Memory B cell (primary cell): ENCODE data around the gene INAFM2.

ENCODE experiments used
- ATAC-seq: fragments of 150-1000 bp; cut with Tn5 transposase; 2 replicates; pipeline ENCODE4 v1.10.0; 2021; ENCODE audit warnings: low read depth, mild to moderate bottlenecking, moderate library complexity
- DNase-seq, 2 donors: peaks; one replicate each; pipeline ENCODE4 v3.0.0; 2022; ENCODE audit warnings: low spot score in 2 of 2
- H3K27ac Mint-ChIP-seq: one replicate; pipeline ENCODE4 v1.8.0; 2022; ENCODE audit warnings: mild to moderate bottlenecking, moderate library complexity, mixed read lengths
- H3K27me3 Mint-ChIP-seq: one replicate; pipeline ENCODE4 v1.8.0; 2022; ENCODE audit warnings: mixed read lengths
- H3K36me3 Mint-ChIP-seq: one replicate; pipeline ENCODE4 v1.8.0; 2022; ENCODE audit warnings: mild to moderate bottlenecking, mixed read lengths
- H3K4me1 Mint-ChIP-seq: one replicate; pipeline ENCODE4 v1.8.0; 2022; ENCODE audit warnings: mixed read lengths
- H3K4me3 Mint-ChIP-seq: one replicate; pipeline ENCODE4 v1.8.0; 2022; ENCODE audit warnings: mild to moderate bottlenecking, moderate library complexity, mixed read lengths
- H3K9me3 Mint-ChIP-seq: one replicate; pipeline ENCODE4 v1.8.0; 2022; ENCODE audit warnings: mixed read lengths

INAFM2 gene

GRCh38 chr15:40355976-40356585 is 32.6 kb downstream of the INAFM2 start:
- no peak overlapping the region for H3K4me3 Mint-ChIP-seq
- DNase-seq = no peak
- H3K9me3 Mint-ChIP-seq = no peaks in the 10 kb centered on the region
- H3K27ac Mint-ChIP-seq = no peak overlapping the region
- peaks cover 10% of the 10 kb centered on the region for H3K4me1 Mint-ChIP-seq
- no peak for ATAC-seq
- H3K27me3 Mint-ChIP-seq = peaks cover 1% of the 10 kb centered on the region
- H3K36me3 Mint-ChIP-seq = peaks cover 2% of the 10 kb centered on the region

GRCh38 chr15:40357246-40357645 is 33.8 kb downstream of the INAFM2 start:
- peak overlapping the region; percentile 16 for H3K4me3 Mint-ChIP-seq
- ATAC-seq (no peak), DNase-seq (no peak)
- H3K36me3 Mint-ChIP-seq = peaks cover 2% of the 10 kb centered on the region
- H3K27ac Mint-ChIP-seq = no peak overlapping the region
- no peaks in the 10 kb centered on the region for H3K9me3 Mint-ChIP-seq
- H3K4me1 Mint-ChIP-seq = peaks cover 10% of the 10 kb centered on the region
- peaks cover 1% of the 10 kb centered on the region for H3K27me3 Mint-ChIP-seq

GRCh38 chr15:40357723-40358470 is 34.4 kb downstream of the INAFM2 start, which contains the start of gene DISP2:
TSS of gene DISP2 (plus strand) at chr15:40358219. CDS start at chr15:40358322, 103 bp downstream.
- H3K27me3 Mint-ChIP-seq = peaks cover 1% of the 10 kb centered on the region
- H3K4me3 Mint-ChIP-seq = peak within 1 kb of the TSS; percentile 86
- no peaks in the 10 kb centered on the region for H3K9me3 Mint-ChIP-seq
- DNase-seq (peak; percentile 94 to 95), ATAC-seq (peak; percentile 90)
- peaks cover 4% of the 10 kb centered on the region for H3K36me3 Mint-ChIP-seq
- no peak within 1 kb of the TSS for H3K27ac Mint-ChIP-seq
- peaks cover 13% of the 10 kb centered on the region for H3K4me1 Mint-ChIP-seq

GRCh38 chr15:40358471-40359353 is 35.2 kb downstream of the INAFM2 start:
- peak overlapping the region; percentile 86 for H3K4me3 Mint-ChIP-seq
- H3K4me1 Mint-ChIP-seq = peaks cover 15% of the 10 kb centered on the region
- H3K27ac Mint-ChIP-seq = no peak overlapping the region
- no peaks in the 10 kb centered on the region for H3K9me3 Mint-ChIP-seq
- H3K27me3 Mint-ChIP-seq = no peaks in the 10 kb centered on the region
- DNase-seq (no peak), ATAC-seq (peak; percentile 13)
- peaks cover 4% of the 10 kb centered on the region for H3K36me3 Mint-ChIP-seq

- H3K4me3 Mint-ChIP-seq = no peak overlapping the region
- no peak overlapping the region for H3K27ac Mint-ChIP-seq
- ATAC-seq (no peak), DNase-seq (no peak)
- H3K36me3 Mint-ChIP-seq = peaks cover 4% of the 10 kb centered on the region
- H3K4me1 Mint-ChIP-seq = peaks cover 17% of the 10 kb centered on the region
- H3K27me3 Mint-ChIP-seq = no peaks in the 10 kb centered on the region
- H3K9me3 Mint-ChIP-seq = no peaks in the 10 kb centered on the region
These were observed 36.5 kb downstream of the INAFM2 start for GRCh38 chr15:40360015-40360414.

- Mint-ChIP-seq H3K9me3 (no peaks in the 10 kb centered on the region), H3K36me3 (peaks cover 4% of the 10 kb centered on the region), H3K27me3 (no peaks in the 10 kb centered on the region), H3K4me1 (peaks cover 17% of the 10 kb centered on the region), H3K27ac (no peak overlapping the region), H3K4me3 (no peak overlapping the region)
- no peak for DNase-seq
- no peak for ATAC-seq
These were observed 38.1 kb downstream of the INAFM2 start for GRCh38 chr15:40361640-40362039.

GRCh38 chr15:40363611-40364010 is 40.1 kb downstream of the INAFM2 start:
- Mint-ChIP-seq H3K27me3 (no peaks in the 10 kb centered on the region), H3K4me3 (no peak overlapping the region), H3K9me3 (no peaks in the 10 kb centered on the region), H3K36me3 (peaks cover 4% of the 10 kb centered on the region), H3K4me1 (peaks cover 19% of the 10 kb centered on the region), H3K27ac (no peak overlapping the region)
- DNase-seq (no peak), ATAC-seq (no peak)

- DNase-seq (no peak), ATAC-seq (no peak)
- no peaks in the 10 kb centered on the region for H3K27me3 Mint-ChIP-seq
- H3K4me3 Mint-ChIP-seq = no peak overlapping the region
- H3K9me3 Mint-ChIP-seq = no peaks in the 10 kb centered on the region
- H3K4me1 Mint-ChIP-seq = peaks cover 18% of the 10 kb centered on the region
- no peak overlapping the region for H3K27ac Mint-ChIP-seq
- peaks cover 4% of the 10 kb centered on the region for H3K36me3 Mint-ChIP-seq
These were observed 40.8 kb downstream of the INAFM2 start for GRCh38 chr15:40364251-40364650.

GRCh38 chr15:40365016-40365415 is 41.5 kb downstream of the INAFM2 start:
- no peaks in the 10 kb centered on the region for H3K9me3 Mint-ChIP-seq
- no peak for ATAC-seq

GRCh38 chr15:40365624-40366456 is 42.3 kb downstream of the INAFM2 start:
- ATAC-seq (no peak), DNase-seq (no peak)
- Mint-ChIP-seq H3K27me3 (no peaks in the 10 kb centered on the region), H3K4me3 (peak overlapping the region; percentile 27), H3K4me1 (peaks cover 18% of the 10 kb centered on the region), H3K36me3 (peaks cover 4% of the 10 kb centered on the region), H3K9me3 (no peaks in the 10 kb centered on the region), H3K27ac (no peak overlapping the region)

More at GRCh38 chr15:40365016-40365415, 41.5 kb downstream of the INAFM2 start:
- no peak for DNase-seq
- Mint-ChIP-seq H3K4me3 (no peak overlapping the region), H3K27ac (no peak overlapping the region), H3K36me3 (peaks cover 4% of the 10 kb centered on the region), H3K4me1 (peaks cover 18% of the 10 kb centered on the region), H3K27me3 (no peaks in the 10 kb centered on the region)

- H3K9me3 Mint-ChIP-seq = no peaks in the 10 kb centered on the region
- peaks cover 4% of the 10 kb centered on the region for H3K36me3 Mint-ChIP-seq
- ATAC-seq (no peak), DNase-seq (no peak)
- no peak overlapping the region for H3K27ac Mint-ChIP-seq
- H3K27me3 Mint-ChIP-seq = no peaks in the 10 kb centered on the region
- peak overlapping the region; percentile 84 for H3K4me3 Mint-ChIP-seq
- H3K4me1 Mint-ChIP-seq = peaks cover 18% of the 10 kb centered on the region
These were observed 43.2 kb downstream of the INAFM2 start for GRCh38 chr15:40366457-40367370.

- ATAC-seq = no peak
- peak overlapping the region; percentile 84 for H3K4me3 Mint-ChIP-seq
- H3K4me1 Mint-ChIP-seq = peaks cover 18% of the 10 kb centered on the region
- peaks cover 4% of the 10 kb centered on the region for H3K36me3 Mint-ChIP-seq
- peak overlapping the region; percentile 79 for H3K27ac Mint-ChIP-seq
- no peak for DNase-seq
- no peaks in the 10 kb centered on the region for H3K27me3 Mint-ChIP-seq
- H3K9me3 Mint-ChIP-seq = no peaks in the 10 kb centered on the region
These were observed 43.8 kb downstream of the INAFM2 start for GRCh38 chr15:40367371-40367685.
